Trophoblast cell (in vitro differentiated cells and primary cell): Measurements from ENCODE around the gene ZNF211.
A peak's percentile ranks its signal among the peaks of the same experiment; 100 is the strongest.

Experiments used
- DNase-seq, 2 donors: peaks; one replicate each; pipeline ENCODE4 v3.0.0-alpha.2; 2016
- H2AFZ ChIP-seq: 2 replicates; pipeline ENCODE4 v1.6.1; 2013; ENCODE audit warnings: low read length, moderate library complexity, mild to moderate bottlenecking; ENCODE audit not compliant: insufficient read depth, poor library complexity
- H2AK5ac ChIP-seq: 2 replicates; pipeline ENCODE4 v1.6.1; 2013; ENCODE audit warnings: mild to moderate bottlenecking, low read length
- H2BK120ac ChIP-seq: 2 replicates; pipeline ENCODE4 v1.6.1; 2013; ENCODE audit warnings: low read length, mild to moderate bottlenecking, moderate library complexity; ENCODE audit not compliant: insufficient read depth, poor library complexity
- H2BK12ac ChIP-seq: 2 replicates; pipeline ENCODE4 v1.6.1; 2013; ENCODE audit warnings: mild to moderate bottlenecking, low read length, moderate library complexity
- H2BK5ac ChIP-seq: 2 replicates; pipeline ENCODE4 v1.6.1; 2013; ENCODE audit warnings: low read length, low read depth, moderate library complexity, mild to moderate bottlenecking; ENCODE audit not compliant: poor library complexity
- H3K14ac ChIP-seq: 2 replicates; pipeline ENCODE4 v1.6.1; 2013; ENCODE audit warnings: mild to moderate bottlenecking, low read length
- H3K18ac ChIP-seq: 2 replicates; pipeline ENCODE4 v1.6.1; 2013; ENCODE audit warnings: mild to moderate bottlenecking, low read length
- H3K23ac ChIP-seq: 2 replicates; pipeline ENCODE4 v1.6.1; 2013; ENCODE audit warnings: low read length
- H3K27ac ChIP-seq: 2 replicates; pipeline ENCODE4 v1.5.1; 2013; ENCODE audit warnings: low read depth, mild to moderate bottlenecking, inconsistent platforms, low read length, moderate library complexity
- H3K27me3 ChIP-seq: 2 replicates; pipeline ENCODE4 v1.6.1; 2013; ENCODE audit warnings: inconsistent platforms, mild to moderate bottlenecking, low read length, moderate library complexity; ENCODE audit not compliant: insufficient read depth
- H3K36me3 ChIP-seq, 2 experiments: 1 replicate in 1 of 2; 2 replicates in 1 of 2; pipeline ENCODE4 v1.6.1; 2013; ENCODE audit warnings: low read length in 2 of 2, mild to moderate bottlenecking in 2 of 2, moderate library complexity in 1 of 2; ENCODE audit not compliant: insufficient read depth in 2 of 2, control insufficient read depth in 1 of 2
- H3K4ac ChIP-seq: 2 replicates; pipeline ENCODE4 v1.6.1; 2013; ENCODE audit warnings: low read depth, mild to moderate bottlenecking, low read length, moderate library complexity
- H3K4me1 ChIP-seq, 2 experiments: 1 replicate in 1 of 2; 2 replicates in 1 of 2; pipeline ENCODE4 v1.6.1; 2013; ENCODE audit warnings: low read length in 2 of 2, mild to moderate bottlenecking in 2 of 2, moderate library complexity in 1 of 2; ENCODE audit not compliant: insufficient read depth in 2 of 2, control insufficient read depth in 1 of 2
- H3K4me2 ChIP-seq: 2 replicates; pipeline ENCODE4 v1.6.1; 2013; ENCODE audit warnings: inconsistent platforms, mild to moderate bottlenecking, low read length, moderate library complexity
- H3K4me3 ChIP-seq: 2 replicates; pipeline ENCODE4 v1.5.1; 2013; ENCODE audit warnings: mild to moderate bottlenecking, low read depth, low read length, inconsistent platforms
- H3K79me1 ChIP-seq: one replicate; pipeline ENCODE4 v1.6.1; 2013; ENCODE audit warnings: low read length
- H3K79me2 ChIP-seq: 2 replicates; pipeline ENCODE4 v1.6.1; 2013; ENCODE audit warnings: low read length, mild to moderate bottlenecking; ENCODE audit not compliant: control insufficient read depth, insufficient read depth, poor library complexity
- H3K9ac ChIP-seq: 2 replicates; pipeline ENCODE4 v1.6.1; 2013; ENCODE audit warnings: mild to moderate bottlenecking, low read length
- H3K9me3 ChIP-seq: 2 replicates; pipeline ENCODE4 v1.6.1; 2013; ENCODE audit warnings: low read depth, mild to moderate bottlenecking, control low read depth, inconsistent platforms, low read length; ENCODE audit not compliant: insufficient read depth
- H4K12ac ChIP-seq: 2 replicates; pipeline ENCODE4 v1.6.1; 2013; ENCODE audit warnings: low read depth, mild to moderate bottlenecking, low read length, moderate library complexity
- H4K8ac ChIP-seq: 2 replicates; pipeline ENCODE4 v1.6.1; 2013; ENCODE audit warnings: low read depth, mild to moderate bottlenecking, low read length, moderate library complexity
- H4K91ac ChIP-seq: one replicate; pipeline ENCODE4 v1.6.1; 2013; ENCODE audit warnings: low read depth, mild to moderate bottlenecking, low read length, moderate library complexity
- WGBS: extraction: QIAGEN DNeasy Blood & Tissue Kit; methylation state at CpG from one replicate; pipeline ENCODE4 v1.1.7; 2013; ENCODE audit warnings: missing lambda C conversion rate; ENCODE audit not compliant: insufficient read length, insufficient coverage; ENCODE audit errors: extremely low coverage; 5-methylcytosine and 5-hydroxymethylcytosine counted together

ZNF211 gene

GRCh38 chr19:57682226-57682766, 49.3 kb downstream of the ZNF211 start:
- Histone ChIP-seq H3K4ac (peak overlapping the region; percentile 96), H3K14ac (peak overlapping the region; percentile 73), H3K27me3 (peaks cover 4% of the 10 kb centered on the region), H4K91ac (peak overlapping the region; percentile 86), H3K79me1 (peaks cover 7% of the 10 kb centered on the region), H2AK5ac (peak overlapping the region; percentile 65), H3K27ac (no peak overlapping the region), H3K36me3 (peaks cover 17 to 39% of the 10 kb centered on the region in 2 experiments), H2BK12ac (no peak overlapping the region), H3K23ac (no peak overlapping the region), H3K18ac (peak overlapping the region; percentile 84), H4K8ac (peak overlapping the region; percentile 75), H3K9me3 (peaks cover 13% of the 10 kb centered on the region), H3K9ac (peak overlapping the region; percentile 81), H3K79me2 (peaks cover 9% of the 10 kb centered on the region), H3K4me1 (peaks cover 7% of the 10 kb centered on the region in 2 experiments), H2AFZ (peak overlapping the region; percentile 95), H3K4me3 (peak overlapping the region; percentile 95), H3K4me2 (peak overlapping the region; percentile 86), H2BK5ac (peak overlapping the region; percentile 57), H2BK120ac (peak overlapping the region; percentile 49), H4K12ac (peak overlapping the region; percentile 66)
- no peak for DNase-seq
- WGBS, result no CpG with 5 or more reads among the region's 19 CpGs

- no peak overlapping the region for H3K4me2 ChIP-seq
- peaks cover 22 to 53% of the 10 kb centered on the region in 2 experiments for H3K36me3 ChIP-seq
- H2BK12ac ChIP-seq, result no peak overlapping the region
- no peak overlapping the region for H3K4me3 ChIP-seq
- DNase-seq, result no peak
- no peak overlapping the region for H3K23ac ChIP-seq
- H2AK5ac ChIP-seq, result no peak overlapping the region
- H3K9me3 ChIP-seq, result peaks cover 13% of the 10 kb centered on the region
- H3K27me3 ChIP-seq, result no peaks in the 10 kb centered on the region
- H3K4ac ChIP-seq, result no peak overlapping the region
- peaks cover 9% of the 10 kb centered on the region for H3K79me2 ChIP-seq
- peaks cover 5% of the 10 kb centered on the region for H3K79me1 ChIP-seq
- no peak overlapping the region for H3K18ac ChIP-seq
- no peak overlapping the region for H4K8ac ChIP-seq
- no peak overlapping the region for H2AFZ ChIP-seq
- H2BK5ac ChIP-seq, result no peak overlapping the region
- peaks cover 7% of the 10 kb centered on the region in 2 experiments for H3K4me1 ChIP-seq
- no peak overlapping the region for H3K9ac ChIP-seq
- no peak overlapping the region for H3K27ac ChIP-seq
- no peak overlapping the region for H3K14ac ChIP-seq
- no CpG with 5 or more reads among the region's 3 CpGs for WGBS
- no peak overlapping the region for H4K12ac ChIP-seq
- no peak overlapping the region for H2BK120ac ChIP-seq
- no peak overlapping the region for H4K91ac ChIP-seq
These were observed 53.8 kb downstream of the ZNF211 start for GRCh38 chr19:57686727-57687126.

- Histone ChIP-seq H3K9me3 (peaks cover 13% of the 10 kb centered on the region), H3K36me3 (peaks cover 22 to 53% of the 10 kb centered on the region in 2 experiments), H4K12ac (no peak overlapping the region), H3K4me2 (no peak overlapping the region), H3K27ac (no peak overlapping the region), H3K23ac (no peak overlapping the region), H3K4ac (no peak overlapping the region), H2BK5ac (no peak overlapping the region), H3K79me1 (no peaks in the 10 kb centered on the region), H3K27me3 (no peaks in the 10 kb centered on the region), H3K18ac (no peak overlapping the region), H3K4me3 (no peak overlapping the region), H4K8ac (no peak overlapping the region), H3K14ac (no peak overlapping the region), H3K79me2 (peaks cover 2% of the 10 kb centered on the region), H4K91ac (no peak overlapping the region), H3K4me1 (peaks cover 5 to 6% of the 10 kb centered on the region in 2 experiments), H2AK5ac (no peak overlapping the region), H2BK12ac (no peak overlapping the region), H2AFZ (no peak overlapping the region), H2BK120ac (no peak overlapping the region), H3K9ac (no peak overlapping the region)
- WGBS, result no CpG with 5 or more reads among the region's 12 CpGs
- no peak for DNase-seq
These were observed 54.5 kb downstream of the ZNF211 start for GRCh38 chr19:57687363-57688010.

GRCh38 chr19:57688011-57688763, 55.2 kb downstream of the ZNF211 start:
- Histone ChIP-seq H3K4me1 (no peaks in the 10 kb centered on the region), H2AK5ac (no peak overlapping the region), H4K8ac (no peak overlapping the region), H2BK120ac (no peak overlapping the region), H3K9me3 (peaks cover 13% of the 10 kb centered on the region), H2BK12ac (no peak overlapping the region), H2BK5ac (no peak overlapping the region), H3K27ac (no peak overlapping the region), H3K36me3 (peaks cover 22 to 57% of the 10 kb centered on the region in 2 experiments), H3K79me2 (no peaks in the 10 kb centered on the region), H4K12ac (no peak overlapping the region), H3K14ac (no peak overlapping the region), H3K18ac (no peak overlapping the region), H3K4me2 (no peak overlapping the region), H3K4me3 (no peak overlapping the region), H3K79me1 (no peaks in the 10 kb centered on the region), H4K91ac (no peak overlapping the region), H3K4ac (no peak overlapping the region), H3K23ac (no peak overlapping the region), H3K9ac (no peak overlapping the region), H3K27me3 (no peaks in the 10 kb centered on the region), H2AFZ (no peak overlapping the region)
- DNase-seq, result peak; percentile 7 to 22
- no CpG with 5 or more reads among the region's 6 CpGs for WGBS
